GOT3 (cell line): ENCODE measurements around the gene RRBP1.

Experiments used
- DNase-seq: peaks from one replicate; lab custom pipeline; 2025; ENCODE audit warnings: mixed read lengths; lab: John Stamatoyannopoulos, UW

Gene RRBP1

DNA sequence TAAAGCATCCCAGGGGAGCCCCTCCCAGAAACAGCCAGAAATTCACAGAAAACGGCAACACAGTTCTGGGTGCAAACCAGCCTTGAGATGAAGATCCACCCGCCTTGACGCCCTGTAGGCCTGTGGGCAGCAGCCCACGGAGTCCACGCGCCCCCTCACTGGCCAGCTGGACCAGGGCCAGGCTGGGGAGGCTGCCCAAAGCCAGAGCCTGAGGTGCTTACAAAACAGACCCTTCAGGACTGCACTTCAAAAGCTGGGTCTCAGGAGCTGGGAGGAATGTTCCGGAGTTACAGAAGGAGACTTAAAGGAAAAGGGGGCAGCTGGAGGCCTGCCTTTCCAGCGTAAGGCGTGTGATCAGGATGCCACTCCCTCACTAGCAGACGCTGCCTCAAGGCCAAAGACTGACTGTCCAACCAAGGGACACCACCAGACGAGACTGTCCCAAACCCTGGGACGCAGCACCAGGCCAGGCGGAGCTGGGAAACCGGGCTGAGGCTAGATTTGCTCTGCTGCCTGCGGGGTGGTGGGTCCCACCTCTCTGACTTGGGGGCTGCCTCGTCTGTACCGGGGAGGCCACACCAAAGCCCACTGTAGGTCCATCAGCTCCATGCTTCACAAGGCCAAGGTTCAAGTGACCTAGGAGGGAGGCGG is 48.1 kb downstream of the RRBP1 start:
- DNase-seq: no peak

DNA sequence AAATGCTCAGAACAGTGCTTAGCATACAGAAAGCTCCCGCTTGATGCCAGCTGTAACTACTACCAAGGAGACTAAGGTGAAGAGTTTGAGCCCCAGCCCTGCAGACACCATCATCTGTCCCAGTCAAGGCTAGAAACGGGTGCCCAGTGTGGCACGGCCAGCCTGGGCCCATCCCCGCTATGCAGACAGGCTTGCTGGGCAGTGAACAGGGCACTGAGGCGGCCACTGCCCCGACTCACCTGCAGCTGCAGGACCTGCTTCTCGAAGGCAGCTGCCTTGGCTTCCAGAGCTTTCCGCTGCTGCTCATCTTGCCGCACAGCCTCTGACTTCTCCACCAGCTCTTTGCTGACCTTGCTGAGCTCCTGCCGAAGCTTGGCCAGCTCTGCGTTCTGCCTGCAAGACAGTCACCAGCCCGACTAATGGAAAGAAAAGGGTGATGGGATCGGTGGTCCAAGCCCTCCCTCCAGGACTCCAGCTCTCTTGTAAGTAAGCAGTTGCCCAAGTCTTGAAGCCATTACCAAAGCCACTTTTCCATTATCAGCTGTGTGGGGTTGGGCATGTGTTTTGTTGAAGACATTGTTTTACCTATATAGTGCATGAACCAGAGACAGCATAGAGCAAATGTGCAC is 48.7 kb downstream of the RRBP1 start:
- no peak for DNase-seq

DNA sequence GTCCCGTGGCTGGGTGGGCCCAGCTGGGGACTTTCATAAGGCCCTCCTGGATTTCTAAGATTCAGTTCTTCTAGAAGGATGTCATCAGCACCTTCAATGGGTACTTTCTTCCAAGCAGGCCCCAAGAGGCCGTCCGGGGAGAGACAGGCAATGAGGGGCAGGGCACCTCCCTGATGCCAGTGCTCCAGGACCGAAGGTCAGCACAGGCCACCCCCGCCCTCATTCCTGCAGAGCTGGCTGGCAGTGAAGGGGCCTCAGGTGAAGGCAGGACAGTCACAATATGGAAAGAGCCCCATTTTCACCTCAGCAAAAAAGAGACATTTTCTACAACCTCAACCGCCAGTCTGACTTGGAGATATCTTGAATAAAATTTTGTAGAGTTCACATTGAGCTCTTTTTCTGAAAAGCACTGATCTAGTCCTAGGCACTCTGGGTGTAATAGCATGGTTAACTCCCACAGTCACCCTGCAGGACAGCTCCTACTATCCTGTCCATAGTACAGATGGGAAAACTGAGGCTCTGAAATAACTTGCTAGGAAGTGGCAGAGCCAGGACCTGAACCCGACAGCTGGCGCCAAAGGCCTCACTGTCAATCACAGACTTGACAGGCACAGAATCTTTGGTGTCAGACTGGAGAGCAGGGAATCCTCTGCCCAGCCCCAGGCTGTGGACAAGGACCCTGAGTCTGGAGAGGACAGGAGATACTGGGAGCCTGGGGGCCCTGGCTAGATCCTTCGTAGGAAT is 50.3 kb downstream of the RRBP1 start:
- no peak for DNase-seq

DNA sequence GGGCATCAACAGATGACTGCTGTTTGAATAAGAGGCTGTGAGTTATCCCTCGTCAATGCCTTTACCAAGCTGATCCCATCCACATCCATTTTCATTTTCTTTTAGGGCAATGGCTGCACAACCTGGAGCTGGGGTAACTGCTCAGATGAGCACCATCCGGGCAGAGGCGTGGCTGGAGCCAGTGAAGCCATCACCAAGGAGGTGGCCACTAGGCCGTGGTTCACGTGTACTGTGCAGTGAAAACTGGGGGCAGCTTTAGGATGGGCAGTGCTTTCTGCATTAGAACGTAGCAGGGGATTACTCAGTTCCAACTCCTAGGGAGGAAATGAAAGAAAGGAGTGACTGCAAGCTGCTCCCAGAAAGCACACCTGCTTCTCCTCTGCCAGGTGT is 51.2 kb downstream of the RRBP1 start:
- DNase-seq: no peak

DNA sequence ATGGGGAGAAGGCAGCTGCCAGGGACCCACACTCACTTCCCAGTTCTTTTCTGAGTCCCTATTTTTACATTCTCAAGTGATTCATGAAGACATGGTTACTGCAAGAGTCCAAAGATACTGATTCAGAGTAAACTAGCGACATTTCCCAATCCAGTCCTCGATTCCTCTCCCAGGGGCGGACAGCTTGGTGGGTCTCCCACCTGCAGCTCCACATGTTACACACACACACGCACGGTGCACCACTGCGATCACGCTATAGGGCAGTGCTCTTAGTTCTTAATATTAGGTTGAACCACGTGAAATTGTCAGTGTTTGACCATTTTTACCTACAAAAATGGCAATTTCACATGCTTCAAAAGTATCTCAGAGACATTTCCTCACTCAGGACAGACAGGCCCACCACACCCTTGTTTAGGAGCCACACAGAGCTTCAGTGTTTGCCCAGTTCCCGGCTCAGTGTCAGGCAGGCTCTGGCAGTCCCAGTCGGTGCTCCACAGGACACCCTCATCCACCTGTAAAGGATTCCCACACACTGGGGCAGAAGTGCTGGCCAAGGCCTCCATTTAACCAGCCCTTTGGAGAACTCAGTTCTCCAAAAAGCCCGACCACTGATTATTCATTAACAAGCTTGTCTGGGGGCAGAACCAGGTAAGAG is 51.8 kb downstream of the RRBP1 start:
- DNase-seq: no peak

DNA sequence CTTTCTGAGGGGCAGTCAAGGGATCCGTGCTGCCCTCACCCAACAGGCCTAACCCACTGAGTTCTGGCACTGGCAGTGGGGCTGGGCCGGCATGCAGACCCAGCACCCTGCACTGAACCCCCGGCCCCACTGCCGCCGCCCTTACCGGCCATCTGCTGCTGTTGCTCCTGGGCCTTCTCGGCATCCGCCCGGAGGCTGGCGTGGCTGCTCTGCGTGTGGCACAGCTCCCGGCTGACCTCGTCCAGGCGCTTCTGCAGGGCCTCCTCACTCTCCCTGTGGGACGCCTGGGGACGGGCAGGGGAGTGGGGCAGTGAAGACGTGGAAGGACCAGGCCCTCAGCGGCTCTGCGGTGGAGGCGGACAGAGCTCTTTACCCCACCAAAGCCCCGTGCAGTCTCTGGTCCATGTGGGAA is 52.4 kb downstream of the RRBP1 start:
- no peak for DNase-seq

DNA sequence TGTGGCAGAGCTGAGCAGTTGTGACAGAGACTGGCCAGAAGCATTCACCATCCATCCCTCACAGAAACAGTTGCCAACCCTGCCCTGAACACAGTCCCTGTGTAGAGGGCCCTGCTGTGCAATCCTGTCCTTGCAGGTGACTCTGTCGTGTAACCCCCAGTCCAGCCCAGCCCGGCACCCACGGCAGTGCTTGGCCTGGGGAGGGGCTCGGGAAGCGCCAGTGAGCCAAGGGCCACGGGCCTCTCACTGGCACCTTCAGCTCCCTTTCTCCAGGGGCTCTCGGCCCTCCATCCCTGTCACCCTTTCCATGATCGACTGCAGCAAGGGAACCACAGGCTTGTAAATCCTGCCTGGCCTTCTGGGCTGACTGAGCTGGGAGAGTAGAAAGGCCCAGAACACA is 53.0 kb downstream of the RRBP1 start:
- DNase-seq: no peak

DNA sequence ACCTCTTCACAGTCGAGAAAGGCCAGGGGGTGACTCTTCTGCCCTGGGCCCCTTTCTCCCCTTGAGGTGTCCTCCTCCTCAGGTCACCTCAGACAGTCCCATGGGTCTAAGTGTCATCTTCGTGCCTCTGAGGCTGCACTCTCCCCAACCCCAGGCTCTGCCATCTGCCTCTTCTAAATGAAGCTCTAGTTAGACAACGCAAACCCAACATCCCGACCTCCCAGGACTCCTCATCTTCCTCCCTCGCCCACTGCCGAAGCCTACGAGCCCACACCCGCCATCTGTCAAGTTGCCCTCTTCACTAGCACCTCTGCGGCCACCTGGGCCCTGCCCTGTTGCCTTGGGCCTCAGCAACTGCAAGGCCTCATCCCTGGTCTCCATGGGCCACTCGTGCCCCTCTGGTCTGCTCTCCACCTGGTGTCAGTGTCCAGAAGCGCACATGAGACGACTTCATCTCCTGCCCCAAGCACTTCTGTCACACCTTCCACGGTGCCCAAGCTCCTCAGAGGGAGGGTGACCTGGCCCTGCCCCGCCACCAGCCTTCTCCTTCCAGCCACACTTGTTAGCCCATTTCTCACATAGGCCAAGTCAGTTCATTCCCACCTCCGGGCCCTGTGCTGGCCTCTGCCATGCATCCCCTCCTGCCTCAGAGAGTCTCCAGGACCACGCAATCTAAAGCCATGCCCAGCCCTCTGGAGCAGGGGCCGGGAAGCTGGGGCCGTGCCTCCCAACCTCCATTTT is 53.8 kb downstream of the RRBP1 start:
- no peak for DNase-seq

DNA sequence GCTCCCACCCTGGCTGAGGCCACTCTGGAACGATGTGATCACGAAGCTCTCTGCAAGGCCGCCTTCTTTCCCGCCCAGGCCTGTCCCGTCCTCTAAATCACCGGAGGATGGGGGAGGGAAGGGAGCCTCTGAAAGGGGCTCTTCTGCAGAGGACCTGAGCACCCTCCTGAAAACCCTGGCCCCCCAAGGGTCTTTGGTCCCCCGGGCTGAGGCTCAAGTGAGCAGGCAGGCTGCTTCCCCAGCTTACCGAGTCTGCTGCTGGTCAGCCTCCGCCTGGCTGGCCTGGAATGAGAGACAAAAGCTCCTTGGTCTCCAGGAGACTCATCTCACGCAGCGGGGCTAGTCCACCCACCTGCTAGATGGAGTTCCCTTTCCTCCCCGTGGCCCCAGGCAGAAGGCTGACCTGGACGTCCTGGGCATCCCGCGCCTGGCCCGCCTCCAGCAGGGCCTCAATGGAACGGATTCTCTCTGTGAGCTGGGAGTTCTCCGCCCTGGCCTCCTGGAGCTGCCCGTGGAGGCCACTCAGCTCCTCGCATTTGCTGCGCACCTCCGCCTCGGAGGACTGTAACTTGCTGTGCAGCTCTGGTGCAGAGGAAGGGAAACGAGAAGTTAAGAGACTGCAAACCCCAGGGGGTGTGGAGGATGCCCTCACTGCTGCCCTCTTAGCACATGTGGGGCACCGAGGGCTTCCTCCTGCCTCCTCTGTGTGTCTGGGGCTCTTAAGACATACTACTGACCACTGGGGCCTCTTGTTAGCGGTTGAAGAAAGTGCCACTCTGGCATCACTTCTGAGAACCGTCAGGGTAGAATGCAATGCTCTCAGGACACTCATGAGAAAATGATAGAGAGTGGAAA is 54.7 kb downstream of the RRBP1 start:
- no peak for DNase-seq

DNA sequence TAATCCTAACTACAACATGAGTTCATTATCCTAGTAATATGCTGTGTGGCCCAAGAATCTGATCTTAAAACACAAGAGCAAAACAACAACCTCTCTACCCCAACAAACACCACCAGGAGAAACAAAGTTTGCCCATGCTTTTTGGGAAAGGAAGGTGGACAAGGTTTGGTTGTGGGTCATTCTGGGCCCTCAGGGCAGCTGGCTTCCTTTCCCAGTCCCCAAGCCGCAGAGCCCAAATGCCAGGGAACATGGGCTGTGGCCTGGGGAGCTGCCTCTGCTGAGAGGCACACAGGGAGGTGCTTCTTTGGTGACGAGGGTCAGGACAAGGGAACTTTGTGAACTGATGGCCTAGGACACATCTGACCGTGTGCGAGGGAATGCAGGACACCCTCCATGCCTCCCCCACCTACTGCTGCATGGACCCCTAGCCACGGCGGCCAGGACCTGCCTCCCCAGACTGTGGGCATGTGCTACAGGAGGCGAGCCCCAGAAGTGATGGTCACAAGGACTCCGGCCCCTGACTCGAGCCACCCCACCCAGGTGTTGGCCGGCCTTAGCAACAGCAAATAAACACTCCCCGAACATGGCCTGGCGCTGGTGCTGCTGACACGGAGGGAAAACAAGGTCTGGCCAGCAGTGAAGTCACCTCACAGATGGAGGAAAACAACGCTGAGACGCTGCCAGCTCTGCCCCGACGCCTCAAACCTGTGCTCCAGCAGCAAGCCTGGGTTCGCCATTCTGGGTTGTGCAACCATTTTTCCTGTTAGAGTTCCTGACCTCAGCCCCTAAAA is 55.6 kb downstream of the RRBP1 start:
- no peak for DNase-seq

DNA sequence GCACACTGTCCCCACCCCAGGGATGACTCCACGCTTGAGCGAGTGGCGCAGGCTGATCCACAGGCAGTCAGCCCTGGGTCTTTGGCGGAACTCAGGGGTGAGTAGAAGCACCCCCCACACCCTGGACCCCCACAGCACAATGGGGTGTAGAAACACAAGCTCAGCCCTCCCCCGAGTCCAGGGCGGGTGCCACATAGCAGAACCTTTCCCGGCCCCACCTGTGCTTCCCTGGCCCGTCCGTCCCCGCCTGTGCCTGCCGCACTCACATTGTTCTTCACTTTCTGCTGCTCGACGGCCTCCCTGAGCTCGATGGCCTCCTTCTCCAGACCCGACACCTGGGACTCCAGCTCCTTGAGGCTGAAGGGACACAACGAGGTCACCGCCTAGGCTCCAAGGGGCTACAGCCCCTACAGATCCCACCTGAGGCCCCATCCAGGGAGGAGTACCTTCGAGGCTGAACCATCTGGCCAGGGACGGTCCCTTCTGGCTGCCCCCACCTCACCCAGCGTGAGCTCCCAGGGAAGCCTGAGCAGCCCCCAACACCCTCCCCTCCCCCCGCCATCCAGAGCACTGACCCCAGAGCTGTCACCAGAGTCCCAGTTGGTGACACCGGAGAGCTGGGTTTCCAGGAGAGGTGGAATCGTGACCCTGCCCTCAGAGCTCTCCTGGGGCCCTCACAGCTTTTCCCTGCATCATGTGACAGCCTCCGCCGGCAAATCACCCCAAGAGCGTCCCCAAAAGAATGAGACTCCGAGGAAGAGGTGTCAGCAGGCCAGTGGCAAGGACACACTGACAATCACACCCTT is 56.6 kb downstream of the RRBP1 start:
- no peak for DNase-seq

DNA sequence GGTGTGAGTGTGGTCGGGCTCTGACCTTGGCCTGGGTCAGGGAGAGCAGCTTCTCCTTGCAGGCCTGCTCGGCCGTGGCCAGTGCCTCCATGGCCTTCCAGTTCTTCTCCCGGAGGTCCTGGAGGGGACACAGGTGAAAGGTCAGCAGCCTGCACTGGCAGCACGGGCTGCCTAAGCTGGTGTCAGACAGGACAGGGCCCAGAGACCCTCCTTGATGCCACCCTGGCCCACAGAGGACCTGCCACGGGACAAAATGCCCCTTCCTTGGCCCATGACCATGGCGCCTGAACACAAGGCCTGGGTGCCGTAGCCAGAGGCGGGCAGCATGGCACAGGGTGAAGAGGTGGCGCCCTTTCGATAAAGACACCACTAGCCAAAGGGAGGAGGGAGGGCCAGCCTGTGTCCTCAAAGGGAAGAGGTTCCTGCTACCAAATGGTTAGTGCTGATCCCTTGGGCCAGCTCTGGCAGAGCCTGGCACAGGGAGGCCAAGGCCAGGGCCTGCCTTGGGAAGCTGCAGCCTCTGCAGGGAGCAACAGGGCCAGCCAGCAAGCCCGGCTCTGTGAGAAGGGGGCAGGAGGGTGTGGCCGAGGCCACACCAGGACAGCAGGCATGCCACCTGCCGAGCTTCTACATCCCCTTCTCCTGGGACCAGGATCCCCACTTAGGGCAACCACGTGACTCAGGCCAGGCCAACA is 57.3 kb downstream of the RRBP1 start:
- DNase-seq: no peak

DNA sequence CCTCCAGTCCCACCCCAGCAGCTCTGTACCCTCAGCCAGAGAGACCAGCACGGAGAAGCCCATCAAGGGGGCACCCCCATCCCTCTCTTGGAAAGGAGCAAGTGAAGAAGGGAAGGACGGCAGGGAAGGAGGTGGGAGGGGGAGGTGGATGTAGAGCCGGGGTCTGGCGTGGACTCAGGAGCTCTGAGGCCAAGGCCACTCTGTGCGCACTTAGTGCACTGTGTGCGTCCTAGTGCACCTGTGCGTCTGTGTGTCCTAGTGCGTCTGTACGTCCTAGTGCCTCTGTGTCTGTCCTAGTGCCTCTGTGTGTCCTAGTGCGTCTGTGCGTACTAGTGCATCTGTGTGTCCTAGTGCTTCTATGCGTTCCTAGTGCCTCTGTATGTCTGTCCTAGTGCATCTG is 58.0 kb downstream of the RRBP1 start:
- DNase-seq: no peak

DNA sequence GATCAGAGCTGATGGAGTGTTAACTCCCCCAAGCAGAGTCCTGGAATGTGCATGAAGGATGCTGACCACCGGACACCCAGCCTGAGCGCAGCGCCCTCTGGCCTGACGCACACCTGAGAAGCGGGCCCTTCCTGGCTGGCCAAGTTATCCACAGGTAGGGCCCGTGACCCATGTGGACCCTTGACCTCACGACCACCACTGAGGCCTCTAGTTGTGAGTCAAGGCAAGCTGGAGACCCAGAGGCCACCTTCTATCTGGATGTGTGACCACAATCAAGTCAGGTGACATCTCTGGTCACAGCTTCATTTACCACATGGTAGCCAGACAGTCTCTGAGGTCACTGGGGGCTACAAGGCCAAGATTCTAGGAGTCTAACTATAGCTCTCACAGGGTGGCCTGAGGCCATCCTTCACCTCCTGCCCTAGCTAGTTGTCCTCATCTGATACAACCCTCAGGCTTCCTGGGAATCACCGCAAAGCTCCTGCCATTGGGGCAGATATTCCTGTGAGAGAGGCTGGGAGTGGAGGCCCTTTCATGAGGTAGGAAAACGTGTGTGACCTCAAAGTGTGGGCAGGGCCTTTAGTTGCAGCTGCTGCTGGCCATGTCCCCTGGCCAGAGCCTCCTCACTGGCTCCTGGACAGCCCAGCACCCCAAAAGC is 59.1 kb downstream of the RRBP1 start:
- no peak for DNase-seq

DNA sequence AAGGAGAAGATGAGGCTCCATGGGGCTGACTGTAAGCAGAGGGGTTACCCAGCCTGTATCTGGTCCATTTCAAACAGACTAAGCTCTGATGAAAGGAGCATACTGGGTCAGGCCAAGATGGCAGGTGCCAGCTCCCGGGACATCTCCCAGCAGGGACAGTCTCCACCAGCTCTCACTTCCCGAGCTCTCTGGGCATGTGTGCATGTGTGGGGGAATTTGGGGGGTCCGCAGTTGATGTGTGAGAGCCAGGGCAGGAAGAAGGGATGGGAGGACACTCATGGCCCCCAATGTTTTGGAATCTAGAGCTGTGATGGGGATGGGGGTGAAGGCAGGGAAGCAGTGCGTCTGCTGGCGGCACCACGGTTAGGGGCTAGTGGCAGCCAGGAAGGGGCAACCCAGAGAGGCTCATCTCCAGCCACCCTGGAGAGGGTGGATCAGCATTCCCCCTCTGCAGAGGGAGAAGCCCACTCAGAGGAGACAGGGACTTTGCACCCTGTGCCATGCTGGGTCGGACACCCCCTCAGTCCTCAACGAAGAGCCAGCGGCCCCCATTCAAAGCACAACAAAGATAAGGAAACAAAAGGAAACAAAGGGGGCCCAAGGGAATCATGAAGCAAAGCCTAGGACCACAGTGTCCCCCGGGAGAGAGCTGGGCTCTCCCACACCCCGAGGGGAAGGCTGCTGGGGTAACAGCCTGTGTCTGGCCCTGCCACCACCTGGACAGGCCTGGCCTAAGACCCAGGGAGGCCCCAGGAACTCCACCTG is 59.8 kb downstream of the RRBP1 start:
- DNase-seq: no peak

DNA sequence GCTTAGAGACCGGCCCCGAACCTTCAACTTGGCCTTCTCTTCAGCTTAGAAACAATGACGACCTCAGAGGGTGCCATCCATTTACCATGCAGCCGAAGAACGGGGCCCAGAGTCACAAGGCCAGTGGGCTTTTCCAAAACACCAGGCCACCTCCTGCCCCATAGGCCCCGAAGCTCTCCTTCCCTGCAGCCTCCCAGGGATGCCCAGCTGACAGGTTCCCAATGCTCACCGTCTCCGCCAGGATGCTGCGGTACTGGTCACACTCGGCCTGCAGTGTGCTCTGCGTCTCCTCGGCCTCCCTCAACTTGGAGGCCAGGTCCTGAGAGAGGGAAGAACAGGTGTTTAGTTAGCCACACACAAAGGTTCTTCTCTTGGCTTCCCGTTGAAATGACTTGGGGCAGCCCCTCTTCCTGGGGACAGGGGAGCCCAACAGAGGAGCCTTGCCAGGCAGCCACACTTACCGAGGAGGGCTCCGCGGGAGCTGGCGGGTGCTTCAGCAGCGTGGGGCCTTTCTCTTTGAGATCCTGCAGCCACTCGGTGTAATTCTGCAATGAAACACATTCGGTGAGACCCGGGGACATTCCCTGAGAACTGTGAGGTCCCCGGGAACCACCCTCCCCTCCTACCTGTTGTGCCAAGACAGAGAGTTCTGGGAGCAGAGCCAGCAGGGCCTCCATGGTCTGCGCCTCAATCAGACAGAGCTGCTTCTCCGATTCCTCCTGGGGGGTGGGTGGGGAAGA is 60.6 kb downstream of the RRBP1 start:
- DNase-seq: no peak
